GM19035 (cell line): Measurements from ENCODE around the gene AFG1L.
"Not testable (repeated sequence)": the region's sequence is repeated elsewhere in the genome, so short reads cannot be mapped to it uniquely, and the experiment has no call there.

Experiments used
- ATAC-seq: cut with Tn5 transposase; IDR thresholded peaks from one replicate; pipeline ENCODE4 v1.9.1; 2021; ENCODE audit not compliant: unreplicated experiment

AFG1L gene

DNA sequence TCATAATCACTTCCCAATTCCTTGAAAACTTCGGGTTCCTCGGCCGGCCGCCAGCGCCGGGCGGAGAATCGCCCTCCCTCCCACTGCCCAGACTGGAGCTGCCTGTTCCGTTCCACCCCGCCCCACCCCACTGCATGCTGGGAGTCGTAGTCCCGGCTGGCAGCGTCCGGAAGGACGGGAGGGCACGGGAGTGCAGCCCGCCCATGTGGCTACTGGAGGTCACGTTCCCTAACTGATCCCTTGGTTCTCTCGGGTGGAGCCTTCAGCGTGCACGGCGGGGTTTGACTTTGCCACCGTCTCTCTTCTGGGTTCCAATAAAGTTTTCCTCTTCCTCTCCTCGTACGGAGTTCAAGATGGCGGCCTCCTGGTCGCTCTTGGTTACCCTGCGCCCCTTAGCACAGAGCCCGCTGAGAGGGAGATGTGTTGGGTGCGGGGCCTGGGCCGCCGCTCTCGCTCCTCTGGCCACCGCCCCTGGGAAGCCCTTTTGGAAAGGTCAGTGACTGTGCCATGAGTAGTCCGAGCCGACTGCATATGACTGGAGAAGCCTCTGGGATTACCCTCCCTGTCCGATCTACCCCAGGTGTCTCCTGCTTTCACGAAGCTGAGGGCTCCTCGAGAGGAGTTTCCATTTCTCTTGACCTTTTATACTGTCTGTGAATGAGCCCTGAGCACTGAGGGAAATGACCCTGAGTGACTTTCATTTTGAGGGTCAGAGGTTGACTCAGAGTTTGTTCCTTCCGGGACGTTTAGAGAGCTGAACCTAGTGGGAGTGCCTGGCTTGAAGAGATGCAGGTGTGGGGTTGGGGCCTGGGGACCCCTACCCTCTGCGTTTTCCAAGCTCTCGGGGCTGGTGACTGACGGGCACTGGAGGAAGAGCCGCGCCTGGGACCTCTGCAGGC is at the start of gene AFG1L:
Gene AFG1L, plus strand, starts transcription at position 328 of the 899 bp plus-strand sequence. Its CDS starts 26 bp downstream, at position 354.
- peak; percentile 87 for ATAC-seq

DNA sequence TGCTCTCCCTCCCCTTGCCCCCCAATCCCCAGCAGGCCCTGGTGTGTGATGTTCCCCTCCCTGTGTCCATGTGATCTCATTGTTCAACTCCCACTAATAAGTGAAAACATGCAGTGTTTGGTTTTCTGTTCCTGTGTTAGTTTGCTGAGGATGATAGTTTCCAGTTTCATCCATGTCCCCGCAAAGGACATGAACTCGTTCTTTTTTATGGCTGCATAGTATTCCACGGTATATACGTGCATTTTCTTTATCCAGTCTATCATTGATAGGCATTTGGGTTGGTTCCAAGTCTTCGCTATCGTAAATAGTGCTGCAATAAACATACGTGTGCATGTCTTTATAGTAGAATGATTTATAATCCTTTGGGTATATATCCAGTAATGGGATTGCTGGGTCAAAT is 49.8 kb upstream of the AFG1L start:
- ATAC-seq: not testable (repeated sequence)

DNA sequence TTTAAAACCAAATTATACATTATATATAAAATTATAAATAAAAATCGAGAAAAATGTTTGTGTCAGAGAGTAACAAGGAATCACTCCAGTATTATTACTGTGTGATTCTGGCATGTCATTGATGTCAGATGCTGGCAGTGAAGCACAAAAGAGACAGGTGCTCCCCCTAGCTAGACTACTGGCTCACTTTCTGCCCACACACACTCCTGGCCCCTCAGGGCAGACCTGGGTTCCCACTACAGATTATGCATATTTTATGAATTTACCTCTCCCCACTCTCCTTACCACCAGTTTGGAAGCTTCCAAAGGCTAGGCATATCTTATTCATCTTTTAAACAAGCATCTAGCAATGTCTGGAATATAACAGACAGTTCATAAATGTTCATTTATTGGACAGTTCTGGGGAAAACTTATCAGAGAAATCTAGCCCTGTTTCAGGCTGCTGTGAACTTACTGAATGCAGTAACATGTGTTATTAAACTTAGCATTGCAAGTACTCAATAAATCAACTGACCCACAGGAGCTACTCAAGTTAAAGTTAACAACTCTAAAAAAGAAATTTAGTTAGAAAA is 46.8 kb upstream of the AFG1L start:
- ATAC-seq: no peak

DNA sequence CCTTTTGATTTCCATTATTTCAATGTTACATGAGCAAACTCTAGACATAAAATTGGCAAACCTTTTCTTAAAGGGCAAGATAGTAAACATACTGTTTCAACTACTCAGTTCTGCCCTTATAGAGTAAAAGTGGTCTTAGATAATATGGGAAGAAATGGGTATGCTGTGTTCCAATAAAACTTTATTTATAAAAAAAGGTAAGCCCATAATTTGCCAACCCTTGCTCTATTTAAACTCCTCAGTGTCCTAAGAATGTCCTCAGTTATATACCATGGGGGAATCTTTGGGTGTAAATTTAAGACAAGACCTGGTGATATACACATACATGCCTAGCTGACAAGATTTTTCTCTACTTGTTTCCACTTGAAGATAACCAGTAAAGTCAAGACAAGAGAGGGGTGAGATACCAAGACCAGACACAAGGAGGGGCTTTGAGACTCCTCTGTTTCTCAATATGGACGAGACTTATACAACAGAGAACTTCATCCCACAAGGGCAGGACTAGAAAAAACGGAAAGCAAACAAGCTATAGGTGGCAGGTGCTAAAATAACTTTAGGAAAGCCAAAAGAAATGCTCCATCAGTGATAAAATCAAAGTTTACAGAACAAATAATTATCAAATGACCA is 44.5 kb upstream of the AFG1L start:
- ATAC-seq: no peak

DNA sequence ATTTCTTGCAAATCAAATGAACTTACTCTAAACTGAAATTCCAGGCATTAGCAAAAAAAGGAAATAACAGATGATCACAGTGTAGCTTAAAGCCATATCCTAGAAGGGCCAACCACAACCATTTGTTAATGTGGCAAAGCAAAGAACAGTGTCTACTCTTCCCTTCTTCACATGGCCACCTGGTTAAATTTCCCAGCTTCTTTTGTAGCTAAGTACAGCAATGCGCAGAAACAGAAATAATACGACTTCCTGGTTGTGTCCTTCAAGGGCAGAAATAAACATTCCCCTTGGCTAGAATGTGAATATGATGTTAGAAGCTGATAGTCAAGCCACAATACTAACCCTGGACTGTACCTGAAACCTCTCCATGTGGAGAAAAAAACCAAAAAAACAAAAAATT is 43.6 kb upstream of the AFG1L start:
- no peak for ATAC-seq

DNA sequence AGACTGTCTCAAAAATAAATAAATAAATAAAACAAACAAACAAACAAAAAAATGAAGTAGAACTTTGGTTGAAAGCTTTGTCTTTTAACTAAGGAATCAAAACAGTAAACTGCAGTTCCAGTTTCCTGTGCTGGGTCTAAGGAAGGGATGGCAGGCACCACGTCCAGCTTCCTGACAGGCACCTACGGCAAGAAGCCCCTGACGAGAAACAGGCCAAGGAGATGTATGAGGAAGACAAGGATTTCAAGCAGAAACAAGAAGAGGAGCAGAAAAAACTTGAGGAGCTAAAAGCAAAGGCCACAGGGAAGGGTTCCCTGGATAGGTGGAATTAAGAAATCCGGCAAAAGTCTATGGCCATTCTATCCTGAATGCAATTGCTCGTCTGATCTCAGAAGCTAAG is 42.8 kb upstream of the AFG1L start:
- ATAC-seq: no peak

DNA sequence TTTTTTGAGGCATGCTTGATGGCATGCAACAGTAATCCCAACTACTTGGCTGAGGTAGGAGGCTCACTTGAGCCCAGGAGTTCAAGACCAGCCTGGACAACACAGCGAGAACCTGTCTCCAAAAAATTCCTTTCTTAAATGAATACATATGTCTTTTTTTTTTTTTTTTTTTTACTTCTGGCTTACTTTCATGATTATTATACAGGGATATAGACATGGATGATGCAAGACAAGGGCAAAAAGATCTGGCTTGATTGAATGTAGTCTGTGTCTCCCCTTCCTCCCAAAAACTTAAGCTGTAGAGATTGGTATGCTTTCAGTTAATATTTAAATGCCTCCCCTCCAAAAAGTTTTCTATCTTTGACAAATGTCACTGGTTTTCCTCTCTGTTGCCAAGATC is 41.6 kb upstream of the AFG1L start:
- no peak for ATAC-seq

DNA sequence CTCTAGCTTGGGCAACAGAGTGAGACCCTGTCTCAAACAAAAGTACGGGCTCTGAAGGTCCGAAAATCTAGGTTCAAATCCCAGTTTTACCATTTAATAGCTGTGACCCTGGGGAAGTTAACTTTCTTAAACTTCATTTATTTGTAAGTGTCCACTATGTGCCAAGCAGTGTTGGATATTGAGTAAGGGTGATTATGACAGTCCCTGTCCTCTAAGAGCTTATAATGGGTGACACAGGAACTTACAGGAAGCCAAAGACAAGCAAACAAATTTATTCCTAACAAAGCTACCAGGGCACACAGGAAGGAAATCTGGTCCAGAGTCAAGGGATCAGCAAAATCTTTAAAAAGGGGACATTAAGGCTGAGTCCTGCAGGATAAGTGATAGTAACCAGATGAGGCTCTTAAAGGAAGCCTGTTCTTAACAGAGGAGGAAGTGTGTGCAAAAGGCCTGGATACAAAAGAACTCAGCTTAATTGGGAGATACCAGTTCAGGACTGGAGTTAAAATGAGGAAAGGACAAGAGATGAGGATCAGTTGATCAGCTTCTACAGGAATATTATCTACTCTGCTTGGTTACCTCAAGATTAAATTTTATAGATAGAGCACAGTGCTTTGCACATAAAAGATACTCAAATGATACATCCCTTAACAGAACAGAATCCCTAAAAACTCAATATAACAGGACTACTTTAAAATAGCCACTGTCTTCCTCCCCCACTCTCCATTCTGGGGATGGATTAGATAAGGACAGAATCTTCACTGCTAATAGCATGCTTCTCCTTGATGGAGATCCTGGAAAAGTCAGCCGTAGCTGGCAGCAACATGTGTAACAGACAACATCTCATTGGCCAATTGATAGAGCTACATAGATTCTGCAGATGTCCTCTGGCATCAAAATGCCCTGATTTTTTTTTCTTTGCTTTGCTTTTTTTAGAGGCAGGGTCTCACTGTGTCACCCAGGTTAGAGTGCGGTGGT is 40.1 kb upstream of the AFG1L start:
- ATAC-seq: no peak

DNA sequence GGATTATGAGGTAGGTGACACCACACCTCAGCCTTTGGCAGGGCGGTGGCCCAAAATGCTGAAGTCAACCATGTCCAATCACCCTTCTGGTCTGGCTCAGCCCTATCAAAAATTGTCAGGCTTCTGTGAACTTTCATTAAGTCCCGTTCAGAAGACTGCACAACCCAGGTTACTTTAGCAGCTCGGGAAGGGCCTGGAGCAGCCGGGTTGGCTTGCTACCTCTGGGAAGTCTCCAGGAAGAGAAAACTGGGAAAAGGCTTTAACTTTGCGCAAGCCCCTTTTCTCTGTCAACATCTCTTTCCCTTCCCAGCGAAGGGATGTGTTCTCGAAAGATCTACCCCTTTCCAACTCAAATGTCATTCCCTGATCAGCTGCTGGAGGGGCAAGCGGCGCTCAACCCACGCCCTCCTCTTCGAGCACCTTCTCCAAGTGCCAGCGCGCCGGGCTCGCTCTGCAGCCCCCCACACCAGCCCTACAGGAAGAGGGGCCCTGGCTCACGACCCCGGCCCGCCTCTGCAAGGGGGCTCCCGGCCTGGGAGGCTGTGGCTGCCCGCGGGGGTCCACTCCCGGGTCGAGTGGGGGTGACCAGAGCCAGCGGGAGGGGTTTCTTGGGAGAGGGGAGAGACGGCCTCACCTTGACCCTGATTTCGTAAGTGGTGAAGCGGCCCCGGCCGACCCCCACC is 34.6 kb upstream of the AFG1L start:
- peak; percentile 14 for ATAC-seq

DNA sequence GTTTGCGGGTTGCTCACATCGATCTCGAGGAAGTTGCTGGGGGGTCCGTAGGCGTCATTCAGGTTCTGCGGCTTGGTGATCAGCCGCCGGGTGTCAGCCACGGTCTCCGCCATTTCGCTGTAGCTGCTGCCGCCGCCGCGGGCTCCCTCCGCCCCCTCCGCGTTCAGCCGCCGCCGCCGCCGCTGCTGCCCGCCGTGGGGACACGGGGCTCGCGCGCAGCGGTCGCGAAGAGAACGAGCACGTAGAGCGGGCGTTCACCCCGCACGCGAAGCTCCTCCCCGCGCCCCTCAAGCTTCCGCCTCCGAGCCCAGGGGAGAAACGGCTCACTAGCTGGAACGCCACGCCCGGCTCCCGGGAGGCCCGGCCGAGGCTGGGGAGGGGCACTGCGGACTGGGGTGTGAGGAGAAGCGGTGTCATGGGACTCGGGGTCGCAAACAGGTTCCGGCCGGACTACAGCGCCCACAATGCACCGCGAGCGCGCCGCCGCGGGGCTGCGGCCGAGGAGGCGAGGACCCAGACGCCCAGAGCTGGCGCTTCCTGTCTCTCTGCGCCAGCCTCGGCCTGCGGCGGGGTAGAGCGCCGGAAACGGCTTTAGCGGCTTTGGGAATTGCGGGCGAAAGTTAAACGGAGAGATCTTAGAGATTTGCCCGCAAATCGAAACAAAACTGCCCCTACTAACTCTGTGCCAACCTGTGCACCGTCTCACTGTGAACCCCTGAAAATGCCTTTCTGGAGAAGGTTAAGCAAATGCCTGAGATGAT is 33.9 kb upstream of the AFG1L start, which contains the start of gene SNX3:
Gene SNX3, minus strand, starts transcription at position 232 of the 761 bp plus-strand sequence. Its CDS starts 119 bp downstream, at position 113.
- peak; percentile 84 for ATAC-seq

DNA sequence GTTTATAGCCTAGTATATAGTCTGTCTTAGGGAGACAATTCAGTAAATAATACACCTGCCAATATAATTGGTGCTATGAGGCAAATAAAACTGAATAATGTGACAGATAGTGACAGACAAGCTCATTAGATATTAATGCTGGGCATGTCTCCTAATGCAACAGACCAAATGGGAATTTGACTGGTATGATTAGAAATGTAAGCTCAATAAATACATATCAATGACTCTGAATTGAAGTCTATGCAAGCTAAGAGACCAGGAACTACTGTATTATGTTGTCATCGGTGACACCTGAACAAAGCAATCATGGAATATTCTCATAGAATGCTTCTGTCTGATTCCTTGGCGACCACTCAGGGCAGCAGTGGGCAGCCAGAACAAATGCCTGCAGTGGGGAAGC is 31.5 kb upstream of the AFG1L start:
- no peak for ATAC-seq

DNA sequence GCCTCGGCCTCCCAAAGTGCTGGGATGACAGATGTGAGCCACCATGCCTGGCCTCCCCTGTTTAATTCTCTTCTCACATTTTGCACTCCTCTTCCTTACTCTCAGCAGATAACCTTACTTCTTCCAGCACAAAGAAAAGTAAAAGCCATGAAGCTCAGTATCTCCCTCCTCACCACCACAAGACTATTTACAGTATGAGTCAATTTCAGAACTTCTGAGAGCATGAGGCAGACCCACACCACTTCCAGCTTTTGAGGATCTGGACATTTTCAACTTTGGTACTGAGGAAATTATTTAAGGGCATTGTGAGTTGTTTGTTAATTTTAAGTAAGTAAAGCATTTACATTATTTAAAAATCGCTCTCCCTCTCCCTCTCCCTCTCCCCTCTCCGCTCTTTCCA is 26.0 kb upstream of the AFG1L start:
- ATAC-seq: no peak

DNA sequence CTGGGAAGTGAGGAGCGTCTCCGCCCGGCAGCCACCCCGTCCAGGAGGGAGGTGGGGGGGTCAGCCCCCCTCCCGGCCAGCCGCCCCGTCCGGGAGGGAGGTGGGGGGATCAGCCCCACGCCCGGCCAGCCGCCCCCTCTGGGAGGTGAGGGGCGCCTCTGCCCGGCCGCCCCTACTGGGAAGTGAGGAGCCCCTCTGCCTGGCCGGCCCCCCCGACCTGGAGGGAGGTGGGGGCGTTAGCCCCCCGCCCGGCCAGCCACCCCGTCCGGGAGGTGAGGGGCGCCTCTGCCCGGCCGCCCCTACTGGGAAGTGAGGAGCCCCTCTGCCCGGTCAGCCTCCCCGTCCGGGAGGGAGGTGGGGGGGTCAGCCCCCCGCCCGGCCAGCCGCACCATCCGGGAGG is 24.9 kb upstream of the AFG1L start:
- ATAC-seq: not testable (repeated sequence)

DNA sequence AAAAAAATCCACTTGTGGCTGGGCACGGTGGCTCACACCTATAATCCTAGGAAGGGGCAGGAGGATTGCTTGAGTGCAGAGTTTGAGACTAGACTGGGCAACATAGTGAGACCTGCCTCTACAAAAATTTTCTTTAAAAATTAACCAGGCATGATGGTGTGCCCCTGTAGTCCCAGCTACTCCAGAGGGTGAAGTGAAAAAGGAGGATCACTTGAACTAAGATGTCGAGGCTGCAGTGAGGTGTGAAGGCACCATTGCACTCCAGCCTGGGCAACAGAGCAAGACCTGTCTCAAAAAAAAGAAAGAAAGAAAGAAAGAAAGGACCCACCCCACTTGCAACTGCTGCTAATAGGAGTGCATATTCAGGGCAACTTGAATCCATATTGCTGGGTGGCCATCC is 20.3 kb upstream of the AFG1L start:
- ATAC-seq: no peak

DNA sequence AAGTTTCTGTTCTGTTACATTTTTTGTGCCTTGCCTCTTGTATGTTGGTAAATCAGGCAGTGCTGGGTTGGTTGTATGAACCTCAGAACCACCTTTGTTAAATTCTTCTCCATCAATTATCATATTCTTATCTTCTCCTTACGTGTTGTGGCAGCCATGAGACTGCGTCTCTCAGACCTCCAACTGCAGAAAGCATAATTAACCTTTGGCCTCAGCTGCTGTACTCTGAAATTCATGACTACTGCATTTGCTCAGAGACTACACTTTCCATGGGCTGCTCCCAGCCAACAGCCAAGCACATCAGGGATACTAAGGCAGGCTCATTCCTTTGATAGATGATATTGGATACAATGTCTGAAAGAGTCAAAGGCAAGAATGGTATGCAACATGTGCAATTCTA is 18.9 kb upstream of the AFG1L start:
- ATAC-seq: no peak

DNA sequence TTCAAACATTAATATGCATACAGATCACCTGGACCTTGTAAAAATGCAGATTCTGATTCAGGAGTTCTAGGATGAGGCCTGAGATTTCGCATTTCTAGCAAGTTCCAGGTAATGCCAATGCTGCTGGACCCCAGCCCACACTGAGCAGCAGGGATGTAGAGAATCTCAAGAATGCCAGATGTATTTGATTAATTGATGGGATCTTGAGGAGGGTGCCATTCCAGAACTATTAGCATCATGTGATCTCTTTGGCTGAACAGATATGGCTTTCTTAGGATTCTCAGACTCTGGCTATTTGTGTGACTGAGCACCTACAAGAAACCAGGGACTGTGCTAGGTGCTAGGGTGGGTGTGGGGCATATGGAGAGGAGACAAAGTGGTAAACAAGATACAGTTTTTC is 17.6 kb upstream of the AFG1L start:
- ATAC-seq: no peak

DNA sequence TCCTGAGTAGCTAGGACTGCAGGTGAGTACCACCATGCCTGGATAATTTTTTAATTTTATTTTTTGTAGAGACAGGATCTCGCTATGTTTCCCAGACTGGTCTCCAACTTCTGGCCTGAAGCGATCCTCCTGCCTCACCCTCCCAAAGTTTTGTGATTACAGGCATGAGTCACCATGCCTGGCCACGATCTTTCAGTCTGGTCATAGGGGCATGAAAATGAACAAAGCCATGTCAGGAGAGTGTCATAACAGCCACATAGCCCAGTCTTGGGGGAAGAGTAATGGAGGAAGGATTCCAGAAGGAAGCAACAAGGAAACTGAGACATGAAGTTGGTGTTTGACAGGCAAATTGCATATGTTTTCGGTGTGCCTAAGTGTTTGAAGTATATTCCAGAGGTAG is 17.0 kb upstream of the AFG1L start:
- no peak for ATAC-seq

DNA sequence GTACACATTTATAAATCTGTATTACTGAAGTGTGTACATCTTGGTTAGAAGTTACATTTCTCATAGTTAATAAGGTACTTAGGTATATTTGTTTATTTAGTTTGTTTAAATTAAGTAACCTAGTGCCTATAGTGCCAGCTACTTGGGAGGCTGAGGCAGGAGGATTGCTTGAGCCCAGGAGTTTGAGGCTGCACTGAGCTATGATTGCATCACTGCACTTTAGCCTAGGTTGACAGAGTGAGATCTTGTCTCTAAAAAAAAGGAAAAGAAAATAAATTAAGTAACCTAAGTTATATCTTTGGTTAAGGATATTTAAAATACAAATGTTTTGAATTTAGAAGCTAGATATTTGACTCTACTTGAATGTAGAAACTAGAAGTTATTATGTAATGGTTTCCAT is 9.5 kb upstream of the AFG1L start:
- ATAC-seq: no peak

DNA sequence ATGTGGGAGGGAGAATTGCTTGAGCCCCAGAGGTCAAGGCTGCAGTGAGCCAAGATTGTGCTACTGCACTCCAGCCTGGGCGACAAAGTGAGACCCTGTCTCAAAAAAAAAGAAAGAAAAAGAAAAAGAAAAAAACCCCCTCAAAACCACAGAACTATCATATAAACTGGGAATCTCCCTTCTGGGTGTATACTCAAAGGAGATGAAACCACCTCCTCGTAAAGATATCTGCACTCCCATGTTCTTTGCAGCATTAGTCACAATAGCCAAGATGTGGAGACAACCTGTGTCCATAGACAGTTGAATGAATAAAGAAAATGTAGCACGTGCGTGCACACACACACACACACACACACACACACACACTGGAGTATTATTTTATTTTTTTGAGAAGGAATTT is 8.5 kb upstream of the AFG1L start:
- ATAC-seq: no peak

DNA sequence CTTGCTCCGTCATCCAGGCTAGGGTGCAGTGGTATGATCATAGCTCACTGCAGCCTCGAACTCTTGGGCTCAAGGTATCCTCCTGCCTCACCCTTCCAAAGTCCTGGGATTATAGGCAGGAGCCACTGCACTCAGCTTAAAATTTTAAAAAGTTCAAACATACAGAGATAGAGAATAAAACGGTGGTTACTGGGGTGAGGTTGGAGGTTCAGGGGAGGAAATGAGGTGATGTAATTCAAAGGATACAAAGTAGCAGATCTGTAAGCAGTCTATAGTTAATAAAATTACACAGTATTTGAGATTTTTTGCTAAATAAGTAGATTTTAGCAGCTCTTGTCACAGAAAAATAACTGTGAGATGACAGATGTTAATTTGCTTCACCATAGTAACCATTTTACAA is 7.5 kb upstream of the AFG1L start:
- ATAC-seq: no peak
